CD4-positive, alpha-beta T cell treated with Interleukin-6 for 4 hours (primary cell): Measurements from ENCODE around the gene QSOX2.

Experiments used
- DNase-seq: peaks from one replicate; pipeline ENCODE4 v3.0.0-alpha.2; 2020; ENCODE audit warnings: mixed read lengths

QSOX2 gene

GRCh38 chr9:136201609-136202453 lies 43.8 kb downstream of the QSOX2 start:
- no peak for DNase-seq

DNA sequence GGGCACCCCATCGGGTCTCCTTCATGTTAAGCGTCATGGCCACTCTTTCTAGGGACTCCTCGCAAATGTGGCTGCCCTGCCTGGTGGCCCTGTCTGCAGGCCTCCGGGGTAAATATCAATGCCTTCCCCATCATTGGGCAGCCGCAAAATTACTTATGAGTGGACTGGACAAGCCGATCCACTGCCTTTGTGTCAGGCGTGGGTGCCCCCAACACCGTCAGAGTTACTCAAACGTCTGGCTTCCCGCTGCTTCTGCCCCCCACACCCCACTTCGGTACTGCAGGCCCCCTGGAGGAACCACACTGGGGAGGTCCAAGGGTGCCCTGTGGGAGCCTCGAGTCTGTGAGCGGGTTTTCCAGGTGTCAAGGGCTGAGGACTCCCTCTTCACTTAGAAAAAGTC lies 44.4 kb downstream of the QSOX2 start:
- DNase-seq, result no peak

GRCh38 chr9:136200424-136200823 lies 45.2 kb downstream of the QSOX2 start:
- no peak for DNase-seq

- DNase-seq, result no peak
Measured at GRCh38 chr9:136199391-136200288, 46.0 kb downstream of the QSOX2 start.

DNA sequence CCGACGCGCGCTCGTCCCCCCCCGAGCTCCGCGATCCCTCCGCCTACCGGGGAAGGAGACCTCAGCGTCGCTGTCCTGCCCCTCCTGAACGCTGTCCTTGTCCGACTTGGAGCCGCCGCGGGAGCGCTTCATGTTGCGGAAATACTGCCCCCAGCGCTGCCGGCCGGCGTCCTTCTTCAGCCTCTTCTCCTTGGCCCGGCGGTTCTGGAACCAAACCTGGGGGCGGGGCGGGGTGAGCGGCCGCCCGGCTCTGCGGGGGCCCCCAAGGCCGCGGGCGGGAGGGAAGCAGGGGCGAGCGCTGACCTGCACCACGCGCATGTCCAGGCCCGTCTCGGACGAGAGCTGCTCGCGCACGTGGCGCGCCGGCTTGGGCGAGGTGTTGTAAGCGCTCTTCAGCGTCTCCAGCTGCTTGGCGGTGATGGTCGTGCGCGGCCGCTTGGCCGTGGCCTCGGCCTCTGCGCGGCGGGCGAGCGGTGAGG lies 47.0 kb downstream of the QSOX2 start:
- no peak for DNase-seq

- no peak for DNase-seq
Measured at GRCh38 chr9:136197930-136198604, 47.5 kb downstream of the QSOX2 start.

- no peak for DNase-seq
Measured at GRCh38 chr9:136197084-136197875, 48.3 kb downstream of the QSOX2 start.

DNA sequence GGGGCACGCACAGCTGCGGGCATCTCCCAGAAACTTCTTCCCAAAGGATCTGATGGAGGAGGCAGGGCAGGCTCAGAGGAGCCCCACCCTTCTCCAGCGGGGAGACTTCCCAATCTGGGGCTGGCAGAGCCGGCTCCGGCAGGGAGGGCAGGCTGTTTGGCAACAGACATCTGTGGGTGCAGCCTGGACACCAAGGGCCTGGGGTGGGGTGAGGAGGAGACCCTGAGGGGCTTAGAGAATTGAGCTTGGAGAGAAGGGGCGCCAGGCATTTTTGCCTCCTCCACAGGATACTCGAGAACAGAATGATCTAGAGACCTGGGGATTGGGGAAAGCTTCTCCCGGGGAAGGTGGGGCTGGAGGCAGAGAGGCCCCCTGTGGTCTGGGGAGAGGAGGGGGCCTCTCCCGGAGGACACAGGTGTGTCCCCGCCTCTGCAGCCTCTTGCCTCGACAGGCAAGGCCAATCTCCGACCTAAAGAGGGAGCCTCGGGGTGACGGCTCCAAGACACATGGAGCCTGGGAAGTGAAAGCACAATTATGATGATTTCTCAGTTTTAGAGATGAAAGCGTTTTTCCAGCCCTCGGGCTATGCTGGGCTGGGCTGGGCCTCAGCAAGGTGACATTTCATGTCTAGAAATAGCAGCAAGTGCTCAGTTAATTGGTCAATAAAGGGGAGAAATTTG lies 49.1 kb downstream of the QSOX2 start:
- DNase-seq, result no peak

DNA sequence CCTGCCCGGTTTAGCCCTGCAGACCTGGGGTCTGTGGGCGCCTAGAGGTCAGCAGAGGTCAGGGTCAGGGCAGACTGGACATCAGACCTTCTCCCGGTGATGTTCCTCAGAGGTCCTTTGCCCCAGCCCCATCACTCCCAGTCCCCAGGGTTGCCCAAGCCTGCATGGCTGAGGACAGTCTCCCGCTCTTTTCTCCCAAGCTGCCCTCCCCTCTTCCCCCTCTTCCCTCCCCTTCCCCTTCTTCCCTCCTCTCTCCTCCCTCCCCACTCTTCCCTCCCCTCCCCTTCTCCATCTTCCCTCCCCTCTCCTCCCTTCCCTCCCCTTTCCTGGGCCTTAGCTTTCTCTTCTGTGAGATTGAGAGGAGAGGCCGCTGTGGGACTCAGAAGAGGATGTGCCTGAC lies 51.1 kb downstream of the QSOX2 start:
- DNase-seq, result no peak

GRCh38 chr9:136193891-136194279 lies 51.7 kb downstream of the QSOX2 start:
- no peak for DNase-seq

- DNase-seq, result no peak
Measured at GRCh38 chr9:136193127-136193890, 52.3 kb downstream of the QSOX2 start.

DNA sequence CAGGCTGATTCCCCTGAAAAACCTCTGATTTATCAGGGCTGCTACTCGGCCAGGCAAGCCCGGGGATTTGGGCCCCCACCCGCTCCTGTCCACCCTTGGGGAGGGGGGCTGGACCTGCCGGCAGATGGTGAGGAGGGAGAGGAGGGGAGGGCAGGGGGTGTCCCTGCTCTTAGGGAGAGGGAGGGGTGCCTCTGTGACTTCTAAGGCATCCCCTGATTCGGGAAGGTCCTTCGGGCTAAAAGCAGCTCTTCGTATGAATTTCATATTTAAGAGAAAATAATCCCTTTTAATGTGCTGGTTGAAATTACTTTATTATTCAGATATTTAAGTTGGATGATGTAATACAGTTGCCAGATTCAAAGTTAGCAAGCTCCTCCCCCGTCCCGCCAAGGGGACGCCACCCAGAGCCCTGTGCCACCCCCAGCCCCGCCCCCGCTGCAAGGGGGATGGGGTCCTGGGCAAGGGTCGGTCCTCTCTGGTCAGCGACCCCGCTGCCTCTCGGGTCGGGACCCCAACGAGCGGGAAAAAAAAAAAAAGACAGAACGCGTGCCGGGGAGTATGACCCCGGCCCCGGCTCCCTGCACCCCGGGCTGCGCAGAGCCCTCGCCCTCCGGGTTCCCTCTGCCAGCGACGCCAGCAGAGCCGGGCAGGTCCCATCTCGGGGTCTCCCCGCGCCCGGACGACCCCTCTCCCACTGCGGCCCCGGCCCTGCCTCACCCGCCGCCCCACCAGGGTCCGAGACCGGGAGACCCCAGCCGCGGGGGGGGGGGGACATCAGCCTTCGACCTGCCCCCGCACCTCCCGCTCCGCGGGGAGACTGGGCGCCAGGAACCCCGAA lies 53.1 kb downstream of the QSOX2 start:
- no peak for DNase-seq

GRCh38 chr9:136191960-136192286 lies 53.7 kb downstream of the QSOX2 start:
- no peak for DNase-seq

DNA sequence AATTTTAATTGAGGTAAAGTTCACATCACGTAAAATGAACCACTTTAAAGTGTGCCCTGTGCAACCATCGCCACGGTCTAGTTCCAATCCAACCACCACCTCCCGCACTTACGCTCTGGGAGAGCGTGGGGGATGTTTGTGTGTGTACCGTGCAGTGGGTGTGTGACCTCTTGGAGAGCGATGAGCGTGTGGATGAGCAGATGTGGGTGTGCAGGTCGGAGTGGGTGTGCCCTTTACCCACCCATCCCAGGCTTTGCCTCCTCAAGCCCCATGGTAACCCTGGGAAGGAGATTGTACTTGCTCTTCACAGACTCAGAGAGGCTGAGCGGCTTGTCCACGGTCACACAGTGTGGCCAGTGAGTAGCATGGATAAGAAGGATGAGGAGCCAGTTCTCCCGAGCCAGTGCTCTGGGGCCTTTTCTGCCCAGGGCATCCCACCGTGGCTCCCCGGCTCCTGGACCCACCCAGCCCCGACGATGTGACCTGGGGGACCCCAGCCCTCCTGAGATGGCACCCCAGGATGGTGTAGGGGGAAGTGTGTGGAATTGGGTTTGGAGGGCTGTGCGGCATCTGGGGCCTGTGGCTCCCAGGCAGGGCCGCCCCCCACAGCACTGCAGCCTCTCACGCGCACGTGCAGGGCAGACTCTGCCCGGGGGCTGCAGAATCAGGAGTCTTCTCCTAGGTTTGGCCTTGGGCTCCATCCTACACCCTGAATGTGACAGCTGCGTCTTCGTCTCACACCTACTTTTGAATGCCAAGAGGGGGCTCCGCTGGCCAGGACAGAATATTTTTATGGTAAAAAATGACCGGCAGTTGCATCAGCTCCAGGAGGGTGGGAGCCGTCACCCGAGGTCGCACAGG lies 54.3 kb downstream of the QSOX2 start:
- DNase-seq, result no peak

DNA sequence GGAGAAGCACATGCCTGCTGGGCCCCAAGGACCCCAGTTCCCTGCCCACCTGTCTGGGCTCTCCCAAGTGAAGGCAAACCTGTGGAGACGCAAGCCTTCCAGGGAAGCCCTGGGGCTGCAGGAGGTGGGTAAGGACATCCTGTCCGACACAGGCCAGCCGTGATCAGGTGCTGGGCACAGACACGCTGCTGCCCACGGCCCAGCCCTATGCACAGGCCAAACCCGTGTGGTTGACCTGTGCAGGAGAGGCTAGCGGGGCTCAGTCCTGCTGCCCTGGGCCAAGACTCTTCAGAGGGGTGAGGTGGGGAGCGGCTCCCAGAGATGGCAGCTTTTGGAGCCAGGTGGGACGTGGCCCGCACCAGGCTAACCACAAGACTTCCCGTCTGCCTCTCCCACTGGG lies 55.0 kb downstream of the QSOX2 start:
- DNase-seq, result no peak

DNA sequence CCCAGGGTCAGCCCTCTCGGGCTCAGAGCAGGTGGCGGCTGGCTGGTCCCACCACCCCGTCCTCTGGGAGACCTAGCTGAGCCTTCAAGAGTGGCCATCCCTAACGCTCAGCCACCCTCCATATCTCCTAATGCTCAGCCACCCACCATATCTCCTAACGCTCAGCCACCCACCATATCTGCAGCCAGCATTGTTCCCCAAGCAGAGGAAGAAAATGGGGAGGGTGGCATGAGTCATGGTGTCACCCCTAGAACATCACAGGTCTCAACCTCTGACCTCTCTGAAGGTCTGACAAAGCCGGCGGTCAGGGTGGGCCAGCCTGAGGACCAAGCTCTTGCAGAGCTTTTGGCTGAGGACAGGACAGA lies 55.4 kb downstream of the QSOX2 start:
- DNase-seq, result no peak

DNA sequence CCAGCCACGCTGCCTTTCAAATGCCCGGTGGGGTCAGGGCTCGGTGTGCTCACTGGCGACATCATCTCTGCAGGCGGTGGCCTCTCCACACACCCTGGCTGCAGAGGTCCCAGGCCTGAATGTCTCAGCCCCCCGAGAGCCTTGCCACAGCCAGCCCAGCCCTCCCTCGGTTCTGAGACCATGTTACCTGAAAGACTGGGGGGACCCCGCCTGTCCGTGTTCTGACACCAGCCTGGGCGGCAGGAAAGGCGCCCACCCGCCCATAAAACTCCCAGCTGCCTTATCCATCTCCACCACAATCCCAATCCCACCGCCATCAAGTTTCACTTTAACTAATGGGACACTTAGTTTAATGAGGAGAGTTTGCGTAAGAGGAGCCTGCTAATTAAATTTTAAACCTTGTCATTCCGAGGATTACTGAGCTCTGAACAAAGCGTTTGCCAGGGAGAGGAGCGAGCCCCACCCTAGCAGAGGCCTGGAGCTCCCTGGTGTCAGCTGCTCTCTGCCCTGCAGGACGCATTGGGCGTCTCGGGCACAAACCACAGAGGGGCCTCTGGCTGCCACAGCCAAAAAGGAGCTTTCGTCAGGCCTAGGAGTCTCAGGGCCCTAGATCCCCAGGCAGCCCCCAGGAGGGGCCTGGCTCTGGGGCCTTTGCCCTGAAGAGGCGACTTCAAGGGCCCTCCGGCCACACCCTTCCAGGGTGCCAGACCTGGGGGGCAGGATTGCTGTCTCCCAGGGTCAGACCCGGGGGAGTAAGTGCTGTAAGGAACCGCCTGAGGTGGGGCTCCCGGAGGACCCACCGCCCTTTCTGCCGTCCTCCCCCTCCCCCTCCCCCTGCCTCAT lies 56.0 kb downstream of the QSOX2 start:
- DNase-seq, result no peak
